Ovary (tissue), 9 donors: ENCODE data around the gene SUSD3. TPM values are rescaled to one million over a fixed set of nuclear protein-coding genes. Genes with fewer than 3 reads are reported as not detected.

ENCODE experiments used
- DNase-seq, 5 donors: peaks; one replicate each; pipeline ENCODE4 v3.0.0-alpha.2; 2019 to 2020
- H3K27ac ChIP-seq, 2 donors: fragments of 200-600 bp; one replicate each; pipeline versions ENCODE4 v1.5.1 to v1.8.0; 2019 to 2022
- H3K27me3 ChIP-seq: fragments of 200-600 bp; one replicate; pipeline ENCODE4 v1.8.0; 2022
- H3K36me3 ChIP-seq: fragments of 200-600 bp; sonication (generic); one replicate; pipeline ENCODE4 v1.5.1; 2019
- H3K4me1 ChIP-seq: one replicate; pipeline ENCODE4 v1.8.1; 2013; ENCODE audit warnings: mild to moderate bottlenecking, moderate library complexity; ENCODE audit not compliant: insufficient read depth
- H3K4me3 ChIP-seq: fragments of 200-600 bp; sonication (generic); one replicate; pipeline ENCODE4 v1.5.1; 2017
- H3K9me3 ChIP-seq, 2 donors: fragments of 200-600 bp in 1 of 2; sonication (generic) in 1 of 2; one replicate each; pipeline versions ENCODE4 v1.5.1 to v1.8.1; 2013 to 2019; ENCODE audit warnings: mild to moderate bottlenecking in 1 of 2, moderate library complexity in 1 of 2
- EP300 ChIP-seq: sonication (generic); formaldehyde crosslinking; IDR thresholded peaks from one replicate; pipeline ENCODE4 v1.6.1; 2017; ENCODE audit warnings: antibody characterized with exemption
- POLR2A ChIP-seq: fragments of 450-650 bp; IDR thresholded peaks from one replicate; pipeline ENCODE4 v1.6.1; 2017; ENCODE audit warnings: antibody characterized with exemption, mild to moderate bottlenecking, moderate library complexity
- WGBS, 3 donors: extraction: QIAGEN DNeasy Blood & Tissue Kit in 1 of 3; methylation state at CpG; one replicate each; pipeline versions ENCODE4 v1.1.5 to v1.1.7; 2013 to 2017; 5-methylcytosine and 5-hydroxymethylcytosine counted together
- intact Hi-C, 4 donors: fragments of 100-400 bp; cut with DNase I; formaldehyde crosslinking; loops; one replicate each; pipeline versions ENCODE4 v1.11.0 to v1.15.1; 2022 to 2023
- polyA plus RNA-seq, 2 donors: library from polyadenylated mRNA; stranded (reverse); fragments of 200-250 nt in 1 of 2; fragments of 350-450 nt in 1 of 2; fragmentation: Illumina TruSeq in 1 of 2; extraction: RNeasy Lipid Tissue Mini Kit (QIAGEN cat#74804) in 1 of 2; gene quantifications; one replicate each; pipeline ENCODE4 v1.2.3, GENCODE V29; 2013 to 2014
- total RNA-seq, 7 donors: library from RNA; depleted of rRNA in 2 of 7; stranded (reverse); fragments of >200 nt in 2 of 7; fragmentation: NEBNext Ultra II Directional in 3 of 7; extraction: Animal tissue kit (Norgen Biotek cat#: 25700) in 3 of 7; gene quantifications; one replicate each; pipeline versions ENCODE4 v1.1.0 to v1.2.4, GENCODE V29; 2016 to 2023
- TF ChIP-seq, protein P1 (sequence below), 3 donors: fragments of 450-650 bp in 2 of 3; fragments of 200-600 bp in 1 of 3; IDR thresholded peaks; one replicate each; pipeline versions ENCODE4 v1.5.1 to v1.8.0; 2016 to 2022; ENCODE audit warnings: antibody characterized with exemption in 3 of 3, mild to moderate bottlenecking in 1 of 3
- donor health status: DM: no; HTN: no; CAD: no; lungs with moderate emphysema.
- donor health status: DM: no; HTN: no; CAD: no.
- donor health status: Bipolar disorder and iron deficiency.
- donor health status: DM: yes; HTN: yes; CAD: no.
- donor health status: DM: no; HTN: no; CAD: no.
- donor health status: DM: yes; HTN: yes; CAD: no.

The SUSD3 gene
- total and polyA plus RNA-seq, 9 donors: 9.6 to 66.1 (median 42.4) TPM

DNA sequence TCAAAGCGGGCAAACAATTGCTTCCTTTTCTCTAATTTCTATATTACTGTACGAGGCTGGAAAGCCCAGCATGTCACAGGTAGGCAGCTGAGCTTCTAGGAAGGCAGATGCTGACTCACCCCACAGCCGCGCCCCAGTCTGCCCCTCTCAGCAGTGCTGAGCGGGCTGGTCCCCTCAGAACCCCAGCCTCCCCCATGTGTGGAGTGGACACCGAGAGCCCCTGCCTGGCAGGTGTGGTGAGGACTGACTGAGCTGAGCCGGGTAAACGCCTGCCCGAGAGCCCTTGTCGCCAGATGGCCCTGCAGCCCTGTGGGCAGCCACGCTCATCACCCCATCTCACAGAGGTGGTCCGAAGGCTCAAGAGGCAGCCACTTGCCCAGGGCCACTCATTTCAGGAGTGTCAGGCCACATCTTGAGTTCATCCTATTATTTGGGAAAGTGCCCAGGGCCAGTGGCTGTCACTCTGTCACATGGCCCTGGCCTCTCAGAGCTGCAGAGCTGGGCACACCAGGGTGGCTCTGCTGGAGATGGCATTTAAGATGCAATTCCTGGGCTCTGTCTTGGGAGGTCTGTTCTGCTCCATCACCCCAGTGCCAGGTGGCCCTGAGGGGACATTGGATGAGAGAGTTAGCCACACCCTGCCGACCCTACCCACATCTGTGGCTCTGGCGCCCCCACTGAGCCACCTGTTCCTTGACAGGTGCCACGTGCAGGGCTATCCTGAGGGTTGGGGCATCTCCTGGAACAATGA lies 50.0 kb downstream of the SUSD3 start:
- no peak overlapping the region for H3K4me3 ChIP-seq
- no peaks in the 10 kb centered on the region for H3K27me3 ChIP-seq
- TF ChIP-seq, protein P1, sequence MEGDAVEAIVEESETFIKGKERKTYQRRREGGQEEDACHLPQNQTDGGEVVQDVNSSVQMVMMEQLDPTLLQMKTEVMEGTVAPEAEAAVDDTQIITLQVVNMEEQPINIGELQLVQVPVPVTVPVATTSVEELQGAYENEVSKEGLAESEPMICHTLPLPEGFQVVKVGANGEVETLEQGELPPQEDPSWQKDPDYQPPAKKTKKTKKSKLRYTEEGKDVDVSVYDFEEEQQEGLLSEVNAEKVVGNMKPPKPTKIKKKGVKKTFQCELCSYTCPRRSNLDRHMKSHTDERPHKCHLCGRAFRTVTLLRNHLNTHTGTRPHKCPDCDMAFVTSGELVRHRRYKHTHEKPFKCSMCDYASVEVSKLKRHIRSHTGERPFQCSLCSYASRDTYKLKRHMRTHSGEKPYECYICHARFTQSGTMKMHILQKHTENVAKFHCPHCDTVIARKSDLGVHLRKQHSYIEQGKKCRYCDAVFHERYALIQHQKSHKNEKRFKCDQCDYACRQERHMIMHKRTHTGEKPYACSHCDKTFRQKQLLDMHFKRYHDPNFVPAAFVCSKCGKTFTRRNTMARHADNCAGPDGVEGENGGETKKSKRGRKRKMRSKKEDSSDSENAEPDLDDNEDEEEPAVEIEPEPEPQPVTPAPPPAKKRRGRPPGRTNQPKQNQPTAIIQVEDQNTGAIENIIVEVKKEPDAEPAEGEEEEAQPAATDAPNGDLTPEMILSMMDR (IDR thresholded peaks at IDR 0.05): no peak
- no peak for TF ChIP-seq EP300
- TF ChIP-seq POLR2A: no peak
- no peak overlapping the region for H3K27ac ChIP-seq
- peaks cover 2% of the 10 kb centered on the region for H3K4me1 ChIP-seq
- no peaks in the 10 kb centered on the region for H3K36me3 ChIP-seq
- H3K9me3 ChIP-seq: no peaks in the 10 kb centered on the region
- WGBS, 3 donors: 89 to 92% (median 90%) methylated on average over 15 of the region's 15 CpGs
- DNase-seq: peak; percentile 6 to 29 (median 24)
- intact Hi-C loops: loop anchor here in 1 of 4 donors (5.0 kb wide), 1 partner anchor 106 kb away; no protein-coding TSS in a partner anchor

- Histone ChIP-seq H3K4me3 (no peak overlapping the region), H3K9me3 (no peaks in the 10 kb centered on the region), H3K4me1 (peaks cover 2% of the 10 kb centered on the region), H3K27me3 (no peaks in the 10 kb centered on the region), H3K27ac (no peak overlapping the region), H3K36me3 (no peaks in the 10 kb centered on the region)
- DNase-seq: peak; percentile 5 to 33 (median 23)
- WGBS, 3 donors: 95% methylated on average over 14 of the region's 14 CpGs
- no peak for TF ChIP-seq EP300
- TF ChIP-seq, protein P1 (IDR thresholded peaks at IDR 0.05): no peak
- no peak for TF ChIP-seq POLR2A
- intact Hi-C loops: loop anchor here in 1 of 4 donors (5.0 kb wide), 1 partner anchor 197 kb away; no protein-coding TSS in a partner anchor
Measured at GRCh38 chr9:93110311-93110855, 51.9 kb downstream of the SUSD3 start.

DNA sequence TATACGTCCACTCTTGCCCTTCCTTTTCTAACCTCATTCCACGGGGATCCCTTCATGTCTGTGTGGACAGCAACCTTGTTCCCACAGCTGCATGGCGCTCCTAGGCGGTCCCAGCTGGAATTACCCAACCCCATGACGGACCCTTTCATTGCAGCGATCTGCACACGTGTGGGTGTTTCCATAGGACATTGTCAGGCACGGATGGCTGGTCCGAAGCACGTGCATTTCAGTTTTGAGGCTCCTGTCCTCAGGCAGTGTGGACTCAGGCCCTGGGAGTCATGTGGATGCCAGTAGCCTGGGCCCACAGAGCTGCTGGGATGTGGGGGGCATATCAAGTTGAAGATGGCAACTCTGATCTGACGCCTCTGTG lies 52.5 kb downstream of the SUSD3 start:
- WGBS, 3 donors: 81 to 87% (median 83%) methylated on average over 11 of the region's 11 CpGs
- Histone ChIP-seq H3K4me1 (peaks cover 2% of the 10 kb centered on the region), H3K27ac (no peak overlapping the region), H3K27me3 (no peaks in the 10 kb centered on the region), H3K4me3 (no peak overlapping the region), H3K9me3 (no peaks in the 10 kb centered on the region), H3K36me3 (no peaks in the 10 kb centered on the region)
- intact Hi-C loops: loop anchor here in 1 of 4 donors (5.0 kb wide), 1 partner anchor 196 kb away; no protein-coding TSS in a partner anchor
- no peak for TF ChIP-seq EP300
- no peak for TF ChIP-seq POLR2A
- TF ChIP-seq, protein P1 (IDR thresholded peaks at IDR 0.05): no peak
- peak in 3 of 5 donors; percentile 12 to 25 (median 14) for DNase-seq

DNA sequence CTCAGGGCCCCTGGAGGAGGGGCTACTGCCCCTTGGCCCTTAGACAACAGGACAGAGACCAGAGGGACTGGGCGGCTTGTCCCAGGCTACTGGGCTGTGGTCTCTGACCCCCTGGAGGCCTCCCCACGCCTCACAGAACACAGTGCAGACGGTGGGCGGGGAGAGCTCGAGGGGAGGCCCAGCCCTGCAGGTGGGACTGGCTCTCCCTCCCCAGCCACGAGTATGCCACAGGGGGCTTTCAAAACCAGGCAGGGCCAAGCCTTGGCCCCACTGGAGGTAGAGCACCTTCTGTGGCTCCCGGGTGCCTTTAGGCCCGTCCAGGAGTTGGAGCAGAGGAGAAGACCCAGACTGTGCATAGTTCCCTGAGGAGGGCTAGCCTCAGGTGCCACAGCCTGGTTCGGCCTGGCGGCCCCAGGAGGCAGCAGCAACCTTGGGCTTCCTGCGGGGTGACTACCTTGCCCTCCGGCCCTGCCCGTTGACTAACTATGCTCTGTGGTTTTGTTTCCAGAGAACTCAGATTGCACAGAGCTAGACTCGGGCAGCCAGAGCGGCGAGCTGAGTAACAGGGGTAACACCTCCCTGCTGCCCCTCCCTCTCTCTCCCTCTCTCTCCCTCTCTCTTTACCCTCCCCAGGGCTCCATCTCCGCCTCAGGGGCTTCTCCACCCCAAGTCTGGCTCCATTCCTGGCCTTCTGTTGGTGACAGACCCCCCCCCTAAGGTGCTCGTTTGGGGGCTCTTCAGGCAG lies 53.0 kb downstream of the SUSD3 start:
- 87 to 93% (median 89%) methylated on average over 18 of the region's 18 CpGs for WGBS, 3 donors
- Histone ChIP-seq H3K9me3 (no peaks in the 10 kb centered on the region), H3K36me3 (no peaks in the 10 kb centered on the region), H3K4me1 (peaks cover 7% of the 10 kb centered on the region), H3K4me3 (no peak overlapping the region), H3K27me3 (no peaks in the 10 kb centered on the region), H3K27ac (no peak overlapping the region)
- TF ChIP-seq POLR2A: no peak
- TF ChIP-seq EP300: no peak
- TF ChIP-seq, protein P1 (IDR thresholded peaks at IDR 0.05): no peak
- intact Hi-C loops: loop anchor here in 1 of 4 donors (5.0 kb wide), 1 partner anchor 196 kb away; no protein-coding TSS in a partner anchor
- peak; percentile 5 to 33 (median 21) for DNase-seq
